Peyer's patch (tissue), 4 donors: Measurements from ENCODE around the gene BCAS1.

Experiments used
- POLR2A ChIP-seq, 2 donors: fragments of 450-650 bp; IDR thresholded peaks; one replicate each; pipeline ENCODE4 v1.5.1; 2017; ENCODE audit warnings: antibody characterized with exemption in 2 of 2, mild to moderate bottlenecking in 2 of 2, moderate library complexity in 2 of 2
- TF ChIP-seq, protein P1 (sequence below), 6 experiments: fragments of 450-650 bp in 4 of 6; fragments of 200-600 bp in 2 of 6; sonication (generic) in 1 of 6; IDR thresholded peaks; one replicate each; pipeline ENCODE4 v1.5.1; 2017 to 2019; ENCODE audit warnings: antibody characterized with exemption in 6 of 6, mild to moderate bottlenecking in 3 of 6, moderate library complexity in 1 of 6

DNA sequence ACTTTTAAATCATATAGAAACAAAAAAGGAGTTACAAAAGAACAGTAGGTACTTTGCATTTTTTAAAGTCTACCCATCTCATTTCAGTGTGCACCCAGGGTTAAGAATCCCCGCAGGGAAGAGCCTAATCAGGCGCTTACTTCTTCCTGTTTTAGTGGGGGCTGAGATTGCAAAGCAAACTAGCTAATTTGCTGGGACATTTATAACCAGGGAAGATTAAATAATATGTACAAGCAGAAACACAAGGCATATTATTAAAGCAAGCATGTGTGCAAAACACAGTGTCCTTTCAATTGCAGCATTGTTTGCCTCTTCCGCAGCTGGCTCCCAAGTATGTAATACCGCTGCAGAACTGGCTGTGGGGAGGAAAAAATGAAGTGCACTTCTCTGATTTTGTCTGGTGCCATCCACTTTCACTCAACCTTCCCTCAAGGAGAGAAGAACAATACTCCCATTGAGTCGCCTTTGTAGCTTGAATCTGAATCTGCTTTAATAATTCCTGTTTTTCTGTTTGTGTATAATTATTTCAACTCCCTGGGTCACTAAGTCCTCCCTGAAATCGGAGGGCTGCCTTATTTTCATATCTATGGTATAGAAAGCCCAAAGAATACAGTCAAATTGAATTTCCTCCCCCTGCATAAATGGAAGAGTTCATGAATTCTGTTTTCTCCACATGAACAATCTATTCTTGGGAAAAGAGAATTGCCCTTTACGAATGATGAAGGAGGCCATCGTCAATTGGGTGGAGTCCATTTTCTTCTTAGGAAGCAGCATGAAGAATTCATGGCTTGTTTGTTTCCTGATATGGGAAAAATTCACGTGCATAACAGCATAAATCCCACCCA, 23.3 kb upstream of the BCAS1 start:
- TF ChIP-seq, protein P1, sequence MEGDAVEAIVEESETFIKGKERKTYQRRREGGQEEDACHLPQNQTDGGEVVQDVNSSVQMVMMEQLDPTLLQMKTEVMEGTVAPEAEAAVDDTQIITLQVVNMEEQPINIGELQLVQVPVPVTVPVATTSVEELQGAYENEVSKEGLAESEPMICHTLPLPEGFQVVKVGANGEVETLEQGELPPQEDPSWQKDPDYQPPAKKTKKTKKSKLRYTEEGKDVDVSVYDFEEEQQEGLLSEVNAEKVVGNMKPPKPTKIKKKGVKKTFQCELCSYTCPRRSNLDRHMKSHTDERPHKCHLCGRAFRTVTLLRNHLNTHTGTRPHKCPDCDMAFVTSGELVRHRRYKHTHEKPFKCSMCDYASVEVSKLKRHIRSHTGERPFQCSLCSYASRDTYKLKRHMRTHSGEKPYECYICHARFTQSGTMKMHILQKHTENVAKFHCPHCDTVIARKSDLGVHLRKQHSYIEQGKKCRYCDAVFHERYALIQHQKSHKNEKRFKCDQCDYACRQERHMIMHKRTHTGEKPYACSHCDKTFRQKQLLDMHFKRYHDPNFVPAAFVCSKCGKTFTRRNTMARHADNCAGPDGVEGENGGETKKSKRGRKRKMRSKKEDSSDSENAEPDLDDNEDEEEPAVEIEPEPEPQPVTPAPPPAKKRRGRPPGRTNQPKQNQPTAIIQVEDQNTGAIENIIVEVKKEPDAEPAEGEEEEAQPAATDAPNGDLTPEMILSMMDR (IDR thresholded peaks at IDR 0.05), result no peak
- no peak for TF ChIP-seq POLR2A (IDR thresholded peaks at IDR 0.05)
